HepG2 (cell line): ENCODE measurements around the gene AFF2. TPM values are rescaled to one million over a fixed set of nuclear protein-coding genes. Genes with fewer than 3 reads are reported as not detected.

Experiments
- ATF7-NPFF ChIP-seq: sonication (generic); formaldehyde crosslinking; IDR thresholded peaks from 2 replicates; pipeline ENCODE4 v1.8.1; 2023; ENCODE audit warnings: mild to moderate bottlenecking, low read depth, missing genetic modification reagents, moderate library complexity
- FOSL2 ChIP-seq: sonication (generic); formaldehyde crosslinking; IDR thresholded peaks from 2 replicates; pipeline ENCODE4 v1.4.0; 2020; ENCODE audit warnings: missing genetic modification reagents
- MATR3 ChIP-seq: sonication (generic); formaldehyde crosslinking; IDR thresholded peaks from 2 replicates; pipeline ENCODE4 v1.4.0; 2020; ENCODE audit warnings: missing genetic modification reagents
- SRF ChIP-seq: IDR thresholded peaks from 2 replicates; pipeline ENCODE4 v1.6.1; 2011; ENCODE audit warnings: mild to moderate bottlenecking, low read depth, low read length, moderate library complexity
- ZMYM3 ChIP-seq: sonication (generic); formaldehyde crosslinking; IDR thresholded peaks from 2 replicates; pipeline ENCODE4 v1.5.1; 2020; ENCODE audit warnings: mild to moderate bottlenecking, missing genetic modification reagents
- ZNF639 ChIP-seq: conservative IDR thresholded peaks from 2 replicates; pipeline ENCODE4 v1.6.1; 2018; ENCODE audit warnings: missing genetic modification reagents
- polyA plus RNA-seq, 8 experiments: library from polyadenylated mRNA; depleted of rRNA in 3 of 8; stranded (reverse) in 7 of 8; unstranded in 1 of 8; fragments of >200 nt; fragmentation: Illumina TruSeq in 4 of 8; extraction: Trizol in 4 of 8; gene quantifications; 2 replicates each; pipeline versions ENCODE4 v1.2.1 to v1.2.3, GENCODE V29; 2011 to 2016; ENCODE audit warnings: low read depth in 4 of 8, missing spikeins in 1 of 8, mixed read lengths in 1 of 8; ENCODE audit not compliant: insufficient read depth in 1 of 8
- total RNA-seq, 5 experiments: library from RNA; depleted of rRNA; stranded (reverse); fragments of >200 nt; fragmentation: Illumina TruSeq; extraction: Trizol; gene quantifications; 2 replicates each; pipeline ENCODE4 v1.2.3, GENCODE V29; 2016; ENCODE audit warnings: low read depth in 1 of 5
- TF ChIP-seq, protein P1 (sequence below): sonication (generic); formaldehyde crosslinking; IDR thresholded peaks from 2 replicates; pipeline ENCODE4 v1.4.0; 2020; ENCODE audit warnings: missing genetic modification reagents, borderline replicate concordance
- TF ChIP-seq, protein P2 (sequence below): sonication (generic); formaldehyde crosslinking; IDR thresholded peaks from 2 replicates; pipeline ENCODE4 v1.4.0; 2020; ENCODE audit warnings: missing genetic modification reagents, low read depth, mild to moderate bottlenecking, borderline replicate concordance

The AFF2 gene
- total and polyA plus RNA-seq, 2 of the 13 experiments (the other 11 are each of a cell fraction or from before 2014, with no cell fraction given) = not detected

- TF ChIP-seq, protein P1, sequence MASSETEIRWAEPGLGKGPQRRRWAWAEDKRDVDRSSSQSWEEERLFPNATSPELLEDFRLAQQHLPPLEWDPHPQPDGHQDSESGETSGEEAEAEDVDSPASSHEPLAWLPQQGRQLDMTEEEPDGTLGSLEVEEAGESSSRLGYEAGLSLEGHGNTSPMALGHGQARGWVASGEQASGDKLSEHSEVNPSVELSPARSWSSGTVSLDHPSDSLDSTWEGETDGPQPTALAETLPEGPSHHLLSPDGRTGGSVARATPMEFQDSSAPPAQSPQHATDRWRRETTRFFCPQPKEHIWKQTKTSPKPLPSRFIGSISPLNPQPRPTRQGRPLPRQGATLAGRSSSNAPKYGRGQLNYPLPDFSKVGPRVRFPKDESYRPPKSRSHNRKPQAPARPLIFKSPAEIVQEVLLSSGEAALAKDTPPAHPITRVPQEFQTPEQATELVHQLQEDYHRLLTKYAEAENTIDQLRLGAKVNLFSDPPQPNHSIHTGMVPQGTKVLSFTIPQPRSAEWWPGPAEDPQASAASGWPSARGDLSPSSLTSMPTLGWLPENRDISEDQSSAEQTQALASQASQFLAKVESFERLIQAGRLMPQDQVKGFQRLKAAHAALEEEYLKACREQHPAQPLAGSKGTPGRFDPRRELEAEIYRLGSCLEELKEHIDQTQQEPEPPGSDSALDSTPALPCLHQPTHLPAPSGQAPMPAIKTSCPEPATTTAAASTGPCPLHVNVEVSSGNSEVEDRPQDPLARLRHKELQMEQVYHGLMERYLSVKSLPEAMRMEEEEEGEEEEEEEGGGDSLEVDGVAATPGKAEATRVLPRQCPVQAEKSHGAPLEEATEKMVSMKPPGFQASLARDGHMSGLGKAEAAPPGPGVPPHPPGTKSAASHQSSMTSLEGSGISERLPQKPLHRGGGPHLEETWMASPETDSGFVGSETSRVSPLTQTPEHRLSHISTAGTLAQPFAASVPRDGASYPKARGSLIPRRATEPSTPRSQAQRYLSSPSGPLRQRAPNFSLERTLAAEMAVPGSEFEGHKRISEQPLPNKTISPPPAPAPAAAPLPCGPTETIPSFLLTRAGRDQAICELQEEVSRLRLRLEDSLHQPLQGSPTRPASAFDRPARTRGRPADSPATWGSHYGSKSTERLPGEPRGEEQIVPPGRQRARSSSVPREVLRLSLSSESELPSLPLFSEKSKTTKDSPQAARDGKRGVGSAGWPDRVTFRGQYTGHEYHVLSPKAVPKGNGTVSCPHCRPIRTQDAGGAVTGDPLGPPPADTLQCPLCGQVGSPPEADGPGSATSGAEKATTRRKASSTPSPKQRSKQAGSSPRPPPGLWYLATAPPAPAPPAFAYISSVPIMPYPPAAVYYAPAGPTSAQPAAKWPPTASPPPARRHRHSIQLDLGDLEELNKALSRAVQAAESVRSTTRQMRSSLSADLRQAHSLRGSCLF = no peak
- no peak for TF ChIP-seq ATF7-NPFF
- no peak for TF ChIP-seq ZNF639
- no peak for TF ChIP-seq FOSL2 (CRISPR knock-in tag)
- no peak for TF ChIP-seq MATR3 (CRISPR knock-in tag)
- TF ChIP-seq SRF = no peak
- TF ChIP-seq, protein P2, sequence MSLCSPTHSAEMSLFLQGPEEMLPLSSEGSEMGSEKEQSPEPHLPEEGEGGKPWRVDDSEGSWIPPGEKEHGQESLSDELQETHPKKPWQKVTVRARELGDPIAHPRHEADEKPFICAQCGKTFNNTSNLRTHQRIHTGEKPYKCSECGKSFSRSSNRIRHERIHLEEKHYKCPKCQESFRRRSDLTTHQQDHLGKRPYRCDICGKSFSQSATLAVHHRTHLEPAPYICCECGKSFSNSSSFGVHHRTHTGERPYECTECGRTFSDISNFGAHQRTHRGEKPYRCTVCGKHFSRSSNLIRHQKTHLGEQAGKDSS (CRISPR knock-in tag) = no peak
- TF ChIP-seq ZMYM3 (CRISPR knock-in tag) = no peak
- TF ChIP-seq, all 625 proteins: peak for 0
These were observed 479.4 kb downstream of the AFF2 start (continued) for GRCh38 chrX:148979786-148980185.
